ENCODE measurements around the gene SLC17A4. TPM values are rescaled to one million over a fixed set of nuclear protein-coding genes. Genes with fewer than 3 reads are reported as not detected.
"Not testable (repeated sequence)": the region's sequence is repeated elsewhere in the genome, so short reads cannot be mapped to it uniquely, and the experiment has no call there.

The SLC17A4 gene
- total RNA-seq, 1 experiment from 2014 or later: not detected

DNA sequence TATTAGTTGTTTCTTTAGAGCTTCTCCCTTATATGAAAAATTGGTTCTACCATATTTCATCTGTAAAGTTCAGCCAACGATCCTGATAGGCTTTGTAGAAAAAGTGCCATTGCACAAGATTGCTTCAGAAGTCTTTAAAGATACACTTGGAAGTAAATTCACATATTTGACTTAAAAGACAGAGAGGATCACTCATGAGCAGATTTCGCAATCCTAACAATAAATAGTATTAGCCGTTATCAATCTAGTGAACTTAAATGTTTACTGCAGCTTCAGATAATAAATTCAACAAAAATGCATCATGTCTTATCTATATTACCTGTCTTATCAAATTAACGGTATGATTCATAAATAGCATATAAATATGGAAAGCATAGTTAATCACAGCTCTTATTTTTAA lies 8.7 kb upstream of the SLC17A4 start:
- no peaks in the 10 kb centered on the region for H3K27me3 Mint-ChIP-seq (ENCODE audit: insufficient read depth, unreplicated experiment)
- intact Hi-C loops (cut with micrococcal nuclease): no loop called here
- no peaks in the 10 kb centered on the region for H3K4me1 Mint-ChIP-seq (ENCODE audit: insufficient read depth, unreplicated experiment)
- H3K27ac Mint-ChIP-seq (ENCODE audit: low read depth, unreplicated experiment): no peak overlapping the region
- no TSS peak for BruUV-seq (replicated peaks)
- TF ChIP-seq, protein P1, sequence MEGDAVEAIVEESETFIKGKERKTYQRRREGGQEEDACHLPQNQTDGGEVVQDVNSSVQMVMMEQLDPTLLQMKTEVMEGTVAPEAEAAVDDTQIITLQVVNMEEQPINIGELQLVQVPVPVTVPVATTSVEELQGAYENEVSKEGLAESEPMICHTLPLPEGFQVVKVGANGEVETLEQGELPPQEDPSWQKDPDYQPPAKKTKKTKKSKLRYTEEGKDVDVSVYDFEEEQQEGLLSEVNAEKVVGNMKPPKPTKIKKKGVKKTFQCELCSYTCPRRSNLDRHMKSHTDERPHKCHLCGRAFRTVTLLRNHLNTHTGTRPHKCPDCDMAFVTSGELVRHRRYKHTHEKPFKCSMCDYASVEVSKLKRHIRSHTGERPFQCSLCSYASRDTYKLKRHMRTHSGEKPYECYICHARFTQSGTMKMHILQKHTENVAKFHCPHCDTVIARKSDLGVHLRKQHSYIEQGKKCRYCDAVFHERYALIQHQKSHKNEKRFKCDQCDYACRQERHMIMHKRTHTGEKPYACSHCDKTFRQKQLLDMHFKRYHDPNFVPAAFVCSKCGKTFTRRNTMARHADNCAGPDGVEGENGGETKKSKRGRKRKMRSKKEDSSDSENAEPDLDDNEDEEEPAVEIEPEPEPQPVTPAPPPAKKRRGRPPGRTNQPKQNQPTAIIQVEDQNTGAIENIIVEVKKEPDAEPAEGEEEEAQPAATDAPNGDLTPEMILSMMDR (IDR thresholded peaks at IDR 0.05; ENCODE audit: unreplicated experiment): no peak
- no peak for DNase-seq (ENCODE audit: unreplicated experiment)
- ChIA-PET POLR2A (interaction anchor here (1.2 kb wide), 1 partner anchor 216 kb away, joined by 4 read pairs; no protein-coding TSS in a partner anchor), CTCF (interaction anchor here (0.5 to 1.1 kb wide), 3 partner anchors 13 to 74 kb away, joined by 3 to 4 read pairs (median 3); no protein-coding TSS in a partner anchor)
- no peak overlapping the region for H3K4me3 Mint-ChIP-seq (ENCODE audit: unreplicated experiment)
- no peaks in the 10 kb centered on the region for H3K36me3 Mint-ChIP-seq (ENCODE audit: insufficient read depth, unreplicated experiment)
- no peaks in the 10 kb centered on the region for H3K9me3 Mint-ChIP-seq (ENCODE audit: unreplicated experiment)

GRCh38 chr6:25746968-25747367 lies 7.6 kb upstream of the SLC17A4 start:
- H3K27me3 Mint-ChIP-seq (ENCODE audit: insufficient read depth, unreplicated experiment): no peaks in the 10 kb centered on the region
- no TSS peak for BruUV-seq (replicated peaks)
- no peaks in the 10 kb centered on the region for H3K36me3 Mint-ChIP-seq (ENCODE audit: insufficient read depth, unreplicated experiment)
- H3K4me1 Mint-ChIP-seq (ENCODE audit: insufficient read depth, unreplicated experiment): no peaks in the 10 kb centered on the region
- POLR2A ChIA-PET: interaction anchor here (0.6 kb wide), 1 partner anchor 138 kb away, joined by 3 read pairs; no protein-coding TSS in a partner anchor
- TF ChIP-seq, protein P1 (IDR thresholded peaks at IDR 0.05; ENCODE audit: unreplicated experiment): no peak
- no peak overlapping the region for H3K4me3 Mint-ChIP-seq (ENCODE audit: unreplicated experiment)
- intact Hi-C loops (cut with micrococcal nuclease): no loop called here
- H3K27ac Mint-ChIP-seq (ENCODE audit: low read depth, unreplicated experiment): no peak overlapping the region
- CTCF ChIA-PET: interaction anchor here (0.7 to 1.4 kb wide), 2 partner anchors 13 to 40 kb away, joined by 3 to 4 read pairs; no protein-coding TSS in a partner anchor
- no peak for DNase-seq (ENCODE audit: unreplicated experiment)
- H3K9me3 Mint-ChIP-seq (ENCODE audit: unreplicated experiment): no peaks in the 10 kb centered on the region

- no peaks in the 10 kb centered on the region for H3K27me3 Mint-ChIP-seq (ENCODE audit: insufficient read depth, unreplicated experiment)
- intact Hi-C loops (cut with micrococcal nuclease): no loop called here
- no peak overlapping the region for H3K4me3 Mint-ChIP-seq (ENCODE audit: unreplicated experiment)
- no peak for DNase-seq (ENCODE audit: unreplicated experiment)
- H3K36me3 Mint-ChIP-seq (ENCODE audit: insufficient read depth, unreplicated experiment): no peaks in the 10 kb centered on the region
- POLR2A ChIA-PET: interaction anchor here (0.6 kb wide), 1 partner anchor 139 kb away, joined by 3 read pairs; no protein-coding TSS in a partner anchor
- CTCF ChIA-PET: interaction anchor here (0.7 to 1.4 kb wide), 2 partner anchors 13 to 40 kb away, joined by 3 to 4 read pairs; no protein-coding TSS in a partner anchor
- no peak overlapping the region for H3K27ac Mint-ChIP-seq (ENCODE audit: low read depth, unreplicated experiment)
- H3K9me3 Mint-ChIP-seq (ENCODE audit: unreplicated experiment): no peaks in the 10 kb centered on the region
- H3K4me1 Mint-ChIP-seq (ENCODE audit: insufficient read depth, unreplicated experiment): no peaks in the 10 kb centered on the region
- TF ChIP-seq, protein P1 (IDR thresholded peaks at IDR 0.05; ENCODE audit: unreplicated experiment): no peak
- no TSS peak for BruUV-seq (replicated peaks)
These were observed 7.1 kb upstream of the SLC17A4 start for GRCh38 chr6:25747477-25747876.

DNA sequence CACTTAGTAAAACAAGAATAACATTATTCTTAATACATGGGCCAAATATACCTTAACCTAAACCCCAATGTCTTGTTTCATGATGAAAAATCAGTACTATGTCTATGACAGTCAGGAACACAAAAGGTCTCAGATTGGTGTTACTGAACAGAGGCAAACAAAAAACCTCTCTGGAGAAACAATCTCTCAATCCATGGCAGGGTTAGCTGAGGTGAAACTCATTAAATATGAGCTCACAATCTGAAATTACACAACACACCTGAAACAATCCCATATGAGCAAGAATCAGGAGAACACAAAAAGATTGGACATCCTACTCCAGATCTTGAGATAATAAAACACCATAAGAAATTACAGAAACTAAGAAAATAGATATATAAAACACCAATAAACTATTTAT lies 6.5 kb upstream of the SLC17A4 start:
- TF ChIP-seq, protein P1 (IDR thresholded peaks at IDR 0.05; ENCODE audit: unreplicated experiment): no peak
- ChIA-PET POLR2A (no interaction called here), CTCF (interaction anchor here (1.4 kb wide), 1 partner anchor 12 kb away, joined by 4 read pairs; no protein-coding TSS in a partner anchor)
- Mint-ChIP-seq H3K36me3 (ENCODE audit: insufficient read depth, unreplicated experiment) (no peaks in the 10 kb centered on the region), H3K4me3 (ENCODE audit: unreplicated experiment) (no peak overlapping the region), H3K27me3 (ENCODE audit: insufficient read depth, unreplicated experiment) (peaks cover under 1% of the 10 kb centered on the region), H3K4me1 (ENCODE audit: insufficient read depth, unreplicated experiment) (no peaks in the 10 kb centered on the region), H3K9me3 (ENCODE audit: unreplicated experiment) (no peaks in the 10 kb centered on the region), H3K27ac (ENCODE audit: low read depth, unreplicated experiment) (no peak overlapping the region)
- intact Hi-C loops (cut with micrococcal nuclease): no loop called here
- DNase-seq (ENCODE audit: unreplicated experiment): no peak
- BruUV-seq (replicated peaks): no TSS peak

DNA sequence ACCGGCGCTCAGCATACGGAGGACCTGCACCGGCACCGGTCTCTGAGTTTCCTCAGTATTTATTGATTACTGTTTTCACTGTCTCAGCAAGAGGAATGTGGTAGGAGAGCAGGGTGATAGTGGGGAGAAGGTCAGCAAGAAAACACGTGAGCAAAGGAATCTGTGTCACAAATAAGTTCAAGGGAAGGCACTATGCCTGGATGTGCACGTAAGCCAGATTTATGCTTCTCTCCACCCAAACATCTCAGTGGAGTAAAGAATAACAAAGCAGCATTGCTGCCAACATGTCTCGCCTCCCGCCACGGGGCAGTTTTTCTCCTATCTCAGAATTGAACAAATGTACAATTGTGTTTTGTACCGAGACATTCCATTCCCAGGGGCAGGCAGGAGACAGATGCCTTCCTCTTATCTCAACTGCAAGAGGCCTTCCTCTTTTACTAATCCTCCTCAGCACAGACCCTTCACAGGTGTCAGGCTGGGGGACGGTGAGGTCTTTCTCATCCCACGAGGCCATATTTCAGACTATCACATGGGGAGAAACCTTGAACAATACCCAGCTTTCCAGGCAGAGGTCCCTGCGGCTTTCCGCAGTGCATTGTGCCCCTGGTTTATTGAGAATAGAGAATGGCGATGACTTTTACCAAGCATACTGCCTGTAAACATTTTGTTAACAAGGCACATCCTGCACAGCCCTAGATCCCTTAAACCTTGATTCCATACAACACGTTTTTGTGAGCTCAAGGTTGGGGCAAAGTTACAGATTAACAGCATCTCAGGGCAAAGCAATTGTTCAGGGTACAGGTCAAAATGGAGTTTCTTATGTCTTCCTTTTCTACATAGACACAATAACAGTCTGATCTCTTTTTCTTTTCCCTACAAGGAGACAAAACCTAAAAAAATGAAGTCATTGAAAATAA lies 5.7 kb upstream of the SLC17A4 start:
- H3K4me3 Mint-ChIP-seq (ENCODE audit: unreplicated experiment); H3K27me3 Mint-ChIP-seq (ENCODE audit: insufficient read depth, unreplicated experiment); BruUV-seq (replicated peaks); DNase-seq (ENCODE audit: unreplicated experiment); H3K36me3 Mint-ChIP-seq (ENCODE audit: insufficient read depth, unreplicated experiment); intact Hi-C loops (cut with micrococcal nuclease); H3K27ac Mint-ChIP-seq (ENCODE audit: low read depth, unreplicated experiment); H3K9me3 Mint-ChIP-seq (ENCODE audit: unreplicated experiment); H3K4me1 Mint-ChIP-seq (ENCODE audit: insufficient read depth, unreplicated experiment): not testable (repeated sequence)
- POLR2A ChIA-PET: interaction anchor here (1.0 kb wide), 1 partner anchor 29 kb away, joined by 5 read pairs; no protein-coding TSS in a partner anchor
- CTCF ChIA-PET: interaction anchor here (0.6 to 1.4 kb wide), 2 partner anchors 11 to 127 kb away, joined by 3 to 4 read pairs; no protein-coding TSS in a partner anchor
